ENCODE measurements around the gene HDAC4.

- TF ChIP-seq CTCF (IDR thresholded peaks at IDR 0.05): no peak
- no peak for TF ChIP-seq POLR2A (IDR thresholded peaks at IDR 0.05)
Observed at GRCh38 chr2:239439754-239440315, 39.0 kb upstream of the HDAC4 start.

All from testis (tissue), 2 donors.